SK-N-SH treated with all-trans-retinoic acid at 6 μM for 48 hours (cell line): Measurements from ENCODE around the gene SPRR2A.

Experiments used
- TCF4 ChIP-seq: fragments of 250-450 bp; sonication (Bioruptor Pico); IDR thresholded peaks from 2 replicates; pipeline ENCODE4 v1.8.0; 2021; ENCODE audit warnings: mild to moderate bottlenecking, moderate library complexity, borderline replicate concordance
- TOX ChIP-seq: fragments of 250-450 bp; sonication (Bioruptor Pico); IDR thresholded peaks from 2 replicates; pipeline ENCODE4 v1.8.0; 2021; ENCODE audit warnings: mild to moderate bottlenecking, moderate library complexity, borderline replicate concordance
- ZFP3 ChIP-seq: fragments of 250-450 bp; sonication (Bioruptor Pico); IDR thresholded peaks from 2 replicates; pipeline ENCODE4 v1.5.0; 2020; ENCODE audit warnings: mild to moderate bottlenecking, moderate library complexity

- TF ChIP-seq TCF4 (CRISPR knock-in tag) (no peak), TOX (no peak), ZFP3 (no peak)
Observed at GRCh38 chr1:153032677-153033308, 24.5 kb downstream of the SPRR2A start.
